GM19463 (cell line): ENCODE measurements around the gene RPL13A.
A peak's percentile ranks its signal among the peaks of the same experiment; 100 is the strongest.
"Not testable (repeated sequence)": the region's sequence is repeated elsewhere in the genome, so short reads cannot be mapped to it uniquely, and the experiment has no call there.

Source experiments
- ATAC-seq: cut with Tn5 transposase; IDR thresholded peaks from one replicate; pipeline ENCODE4 v1.9.1; 2021; ENCODE audit warnings: mild to moderate bottlenecking, moderate library complexity; ENCODE audit not compliant: unreplicated experiment

The RPL13A gene

DNA sequence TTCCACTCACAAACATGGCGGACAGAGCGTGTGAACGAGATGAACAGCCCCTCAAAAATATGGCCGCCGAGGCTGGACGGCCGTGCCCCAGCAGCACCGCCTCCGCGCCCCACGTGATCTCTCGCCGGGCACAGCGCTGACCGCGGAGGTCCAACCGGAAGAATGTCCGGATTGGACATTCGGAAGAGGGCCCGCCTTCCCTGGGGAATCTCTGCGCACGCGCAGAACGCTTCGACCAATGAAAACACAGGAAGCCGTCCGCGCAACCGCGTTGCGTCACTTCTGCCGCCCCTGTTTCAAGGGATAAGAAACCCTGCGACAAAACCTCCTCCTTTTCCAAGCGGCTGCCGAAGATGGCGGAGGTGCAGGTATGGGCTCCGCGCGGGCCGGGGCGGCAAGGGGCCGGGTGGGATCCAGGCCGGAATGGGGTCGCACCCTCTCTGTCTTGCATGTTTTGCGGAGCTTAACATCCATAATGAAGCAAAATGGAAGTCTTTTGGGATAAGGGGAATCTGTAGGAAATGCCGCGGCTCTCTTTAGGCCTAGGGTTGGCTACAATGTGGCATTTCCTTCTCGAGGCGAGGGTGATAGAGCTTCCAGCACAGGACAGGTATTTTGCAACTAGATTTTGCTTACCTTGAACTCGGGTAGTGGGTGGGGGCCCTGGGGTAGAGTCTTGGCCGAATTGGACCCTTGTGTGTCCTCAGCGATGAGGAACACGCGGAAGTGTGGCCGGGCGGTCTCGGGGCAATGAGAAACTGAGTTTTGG is at the start of gene RPL13A:
Gene RPL13A (plus strand): TSS at position 332 of the 769 bp plus-strand sequence. CDS start 22 bp downstream, at position 354.
- peak; percentile 94 for ATAC-seq

DNA sequence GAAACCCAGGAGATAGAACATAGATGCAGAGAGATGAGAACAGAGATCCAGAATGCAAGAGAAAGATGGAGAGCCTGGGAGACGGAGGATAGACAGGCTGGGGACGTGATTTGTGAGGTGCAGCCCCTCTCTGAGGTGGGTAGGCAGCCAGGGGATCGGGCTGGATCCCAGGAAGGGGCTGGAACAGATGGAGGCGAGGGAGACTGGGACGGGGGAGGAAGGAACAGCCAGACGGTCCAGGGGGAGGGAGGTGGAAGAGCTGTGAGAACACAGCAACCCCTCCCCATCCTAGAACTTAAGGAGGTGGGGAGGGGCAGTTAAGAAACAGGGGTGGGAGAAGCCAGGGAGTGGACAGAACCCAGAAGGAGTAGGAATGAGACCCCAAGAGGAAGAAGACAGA is 49.1 kb upstream of the RPL13A start:
- ATAC-seq, result no peak

DNA sequence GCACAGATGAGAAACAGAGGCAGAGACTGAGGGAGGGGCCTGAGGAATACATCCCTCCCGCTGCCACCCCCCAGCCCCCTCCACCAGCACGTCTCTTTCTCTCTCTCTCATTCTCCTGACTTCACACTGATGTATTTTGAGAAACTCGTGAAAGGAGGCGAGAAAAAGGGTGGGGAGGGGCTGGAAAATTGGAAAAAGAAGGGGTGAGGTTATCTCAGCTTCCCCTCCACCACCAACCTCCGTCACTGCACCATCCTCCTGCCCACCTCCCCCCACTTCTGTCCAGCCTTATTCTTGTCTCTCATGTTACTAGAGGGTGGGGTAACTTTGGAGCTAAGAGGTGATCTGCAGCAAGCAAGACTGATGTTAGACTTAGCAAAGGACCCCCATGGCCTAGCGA is 47.6 kb upstream of the RPL13A start:
- ATAC-seq, result no peak

DNA sequence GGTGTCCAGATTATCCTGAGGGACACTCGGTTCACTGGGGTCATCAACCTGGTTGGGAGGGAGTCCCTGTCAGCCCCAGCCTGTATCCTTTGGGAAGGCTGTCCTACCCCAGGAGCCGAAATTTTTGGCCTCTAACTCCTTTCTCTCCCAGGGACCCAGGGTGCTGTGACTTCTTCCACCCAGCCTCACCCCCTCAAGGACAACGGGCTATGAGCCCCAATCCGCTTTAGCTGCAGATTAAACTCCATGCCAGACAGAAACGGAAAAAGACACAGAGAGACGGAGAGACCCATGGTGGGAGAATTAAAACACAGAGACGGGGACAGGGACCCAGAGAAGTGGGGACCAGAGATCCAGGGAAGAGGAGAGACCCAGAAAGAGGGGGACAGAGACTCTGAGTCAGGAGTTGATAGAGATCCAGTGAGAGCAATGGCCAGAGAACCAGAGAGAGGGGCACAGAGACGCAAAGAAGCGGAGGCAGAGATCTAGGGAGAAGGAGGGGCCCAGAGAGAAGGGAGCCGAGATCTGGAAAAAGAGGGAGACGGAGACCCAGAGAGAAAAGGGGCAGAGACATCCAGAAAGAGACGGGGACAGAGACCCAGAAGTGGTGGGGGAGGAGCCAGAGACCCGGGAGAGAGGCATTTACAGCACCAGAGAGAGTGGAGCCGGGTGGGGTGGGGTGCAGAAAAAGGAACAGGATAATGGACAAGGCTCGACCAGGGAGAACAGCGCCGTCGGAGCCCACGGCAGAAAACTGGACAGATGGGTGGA is 46.8 kb upstream of the RPL13A start:
- no peak for ATAC-seq

DNA sequence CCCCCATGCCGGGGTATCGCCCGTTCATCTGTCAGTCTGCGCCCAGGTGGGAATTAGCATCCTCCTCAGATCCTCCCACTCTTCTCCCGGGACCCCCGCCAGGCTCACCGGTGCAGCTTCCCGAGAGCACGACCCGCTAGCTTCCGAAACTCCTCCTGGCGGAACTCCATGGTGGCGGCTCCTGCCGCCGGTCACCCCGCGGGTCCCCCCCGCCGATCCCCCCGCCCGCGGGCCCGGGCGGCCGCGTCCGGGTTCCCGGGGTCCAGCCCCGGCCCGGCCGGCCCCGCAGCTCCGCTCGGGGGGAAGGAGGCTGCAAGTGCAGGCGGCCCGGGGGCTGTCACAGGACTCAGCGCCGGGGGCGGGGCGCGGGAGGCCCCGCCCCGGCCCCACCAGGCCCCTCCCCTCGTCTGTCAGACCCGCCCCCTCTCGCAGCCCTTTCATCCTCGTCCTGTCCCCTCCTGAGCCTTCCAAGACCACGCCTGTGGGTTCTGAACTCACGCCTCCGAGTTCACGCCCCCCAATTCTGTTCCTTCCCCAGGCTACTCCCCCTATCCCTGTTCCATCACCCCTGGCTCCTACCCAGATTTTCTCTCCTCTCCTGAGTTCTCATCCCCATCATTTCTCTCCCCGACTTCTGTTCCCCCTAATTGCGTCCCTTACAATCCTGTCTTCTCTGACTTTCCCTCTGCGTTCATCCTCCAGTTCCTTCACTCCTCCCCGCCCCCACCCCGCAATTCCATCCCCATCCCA is 46.0 kb upstream of the RPL13A start, which contains the start of gene SLC17A7:
Gene SLC17A7 (minus strand): TSS at position 318 of the 750 bp plus-strand sequence. CDS start 148 bp downstream, at position 170.
- ATAC-seq, result no peak

DNA sequence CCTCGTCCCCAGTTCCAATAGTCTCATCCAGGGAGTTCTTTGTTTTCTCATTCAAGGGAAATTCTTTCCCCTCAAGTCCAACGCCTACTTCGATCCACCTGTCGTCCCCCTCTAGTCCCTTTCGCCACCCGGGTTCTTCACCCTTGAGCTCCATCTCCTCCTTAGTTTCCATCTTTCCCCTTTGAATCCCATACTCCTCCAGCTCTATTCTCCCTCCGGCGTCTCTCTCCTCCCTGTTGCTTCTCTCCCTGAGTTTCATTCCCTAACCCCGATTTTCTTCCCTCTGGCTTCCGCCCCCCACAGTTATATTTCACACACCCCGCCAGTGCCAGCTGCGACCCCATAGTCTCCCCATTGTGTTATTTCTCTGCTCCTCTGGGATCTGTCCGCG is 45.5 kb upstream of the RPL13A start:
- ATAC-seq, result no peak

DNA sequence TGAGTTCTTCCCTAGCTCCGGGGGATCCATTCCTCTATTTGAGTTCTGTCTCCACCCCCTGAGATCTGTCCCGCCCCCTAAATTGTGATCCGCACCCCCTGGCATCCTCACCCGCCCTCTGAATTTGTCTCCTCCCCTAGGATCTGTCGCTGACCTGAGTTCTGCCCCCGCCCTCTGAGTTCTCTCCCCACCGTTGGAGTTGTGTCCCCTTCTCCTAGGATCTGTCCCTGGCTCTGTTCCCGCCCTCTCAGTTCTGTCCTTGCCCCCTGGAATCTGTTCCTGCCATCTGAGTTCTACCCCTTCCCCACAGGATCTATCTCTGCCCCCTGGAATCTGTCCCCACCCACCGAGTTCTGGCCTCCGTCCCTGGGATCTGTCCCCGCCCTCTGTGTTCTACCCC is 45.1 kb upstream of the RPL13A start:
- no peak for ATAC-seq

DNA sequence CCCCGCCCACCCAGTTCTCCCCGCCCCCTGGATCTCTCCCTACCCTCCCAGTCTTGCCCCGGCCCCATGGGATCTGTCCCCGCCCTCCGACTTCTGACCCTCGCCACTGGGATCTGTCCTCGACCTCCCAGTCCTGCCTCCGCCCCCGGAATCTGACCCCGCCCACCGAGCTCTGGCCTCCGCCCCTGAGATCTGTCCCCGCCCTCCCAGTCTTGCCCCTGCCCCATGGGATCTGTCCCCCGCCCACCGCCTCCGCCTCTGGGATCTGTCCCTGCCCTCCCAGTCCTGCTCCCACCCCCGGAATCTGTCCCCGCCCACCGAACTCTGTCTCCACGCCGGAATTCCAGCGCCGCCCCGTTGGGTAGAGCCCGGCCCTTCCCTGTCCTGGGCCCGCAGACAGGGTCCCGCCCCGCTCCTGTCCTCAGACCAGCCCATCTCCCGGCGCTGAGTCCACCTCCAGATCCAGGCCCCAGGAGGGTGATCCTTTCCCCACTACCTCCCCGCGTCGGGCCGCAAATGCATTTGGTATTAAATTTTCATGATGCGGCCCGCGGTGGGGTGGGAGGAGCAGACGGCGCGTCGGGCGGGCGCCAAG is 44.5 kb upstream of the RPL13A start:
- peak; percentile 16 for ATAC-seq

DNA sequence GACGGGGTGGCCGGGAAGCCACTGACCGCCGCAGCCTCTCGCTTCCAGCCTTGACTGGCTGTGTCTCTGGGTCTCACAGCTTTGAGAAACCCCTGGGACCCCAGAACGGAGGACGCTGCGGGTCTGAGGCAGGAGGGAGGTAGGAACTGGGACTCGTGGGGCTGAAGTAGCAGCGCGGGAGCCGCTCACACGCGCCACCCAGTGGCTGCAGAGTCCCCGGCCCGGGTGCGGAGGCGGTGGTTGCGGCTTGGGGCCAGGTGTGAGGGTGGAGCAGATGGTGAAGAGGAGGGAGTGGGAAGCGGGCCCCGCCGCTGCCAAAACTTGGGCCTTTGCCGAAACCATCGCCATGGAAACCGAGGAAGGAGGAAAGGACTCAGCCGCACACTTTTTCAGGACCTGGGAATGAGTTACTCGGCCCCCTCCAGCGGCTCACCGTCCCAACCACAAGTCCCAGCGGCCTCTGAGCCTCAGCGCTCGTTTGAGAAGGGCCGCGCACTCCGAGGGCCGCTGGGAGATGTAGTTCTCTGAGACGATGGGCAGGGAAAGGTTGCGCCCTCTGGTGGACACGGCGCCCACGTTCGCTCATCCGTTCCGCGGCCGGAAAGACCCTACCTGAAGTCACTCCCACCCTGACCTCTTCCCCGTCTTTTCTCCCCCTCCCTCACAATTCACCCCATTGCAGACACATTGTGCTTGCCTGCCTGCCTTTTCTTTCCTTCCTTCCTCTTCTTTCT is 43.9 kb upstream of the RPL13A start:
- ATAC-seq, result peak; percentile 82

DNA sequence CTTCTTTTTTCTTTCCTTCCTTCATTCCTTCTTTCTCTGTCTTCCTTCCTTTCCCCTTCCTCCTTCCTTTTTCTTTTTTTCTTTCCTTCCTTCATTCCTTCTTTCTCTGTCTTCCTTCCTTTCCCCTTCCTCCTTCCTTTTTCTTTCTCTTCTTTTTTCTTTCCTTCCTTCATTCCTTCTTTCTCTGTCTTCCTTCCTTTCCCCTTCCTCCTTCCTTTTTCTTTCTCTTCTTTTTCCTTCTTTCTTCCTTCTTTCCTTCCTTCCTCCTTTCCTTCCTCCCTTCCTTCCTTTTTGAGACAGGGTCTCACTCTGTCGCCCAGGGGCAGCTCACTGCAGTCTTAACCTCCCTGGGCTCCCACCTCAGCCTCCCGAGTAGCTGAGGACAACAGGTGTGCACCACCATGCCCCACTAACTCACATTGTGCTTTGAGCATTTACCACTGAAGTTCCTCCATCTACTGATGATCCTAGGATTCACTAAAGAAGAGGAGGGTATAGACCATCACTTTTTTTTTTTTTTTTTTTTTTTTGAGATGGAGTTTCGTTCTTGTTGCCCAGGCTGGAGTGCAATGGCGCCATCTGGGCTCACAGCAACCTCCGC is 43.2 kb upstream of the RPL13A start:
- not testable (repeated sequence) for ATAC-seq

DNA sequence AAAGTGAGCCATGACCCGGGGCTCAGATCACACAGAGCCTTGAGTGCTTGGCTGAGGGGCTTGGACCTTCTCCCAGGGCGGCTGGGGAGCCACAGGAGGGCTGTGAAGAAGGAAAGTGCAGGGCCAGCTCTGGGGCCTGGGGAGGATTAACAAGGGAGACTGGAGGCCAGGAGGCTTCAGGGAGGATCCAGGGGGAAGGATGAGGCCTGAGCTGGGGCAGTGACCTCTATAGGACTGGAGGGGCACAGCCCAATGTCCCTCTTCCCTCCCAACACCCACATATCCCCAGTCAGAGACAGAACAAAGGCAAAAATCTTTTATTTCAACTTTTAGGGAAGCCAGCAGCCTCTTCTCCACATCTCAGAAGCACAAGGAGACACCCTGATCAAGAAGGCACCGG is 41.4 kb upstream of the RPL13A start:
- no peak for ATAC-seq

DNA sequence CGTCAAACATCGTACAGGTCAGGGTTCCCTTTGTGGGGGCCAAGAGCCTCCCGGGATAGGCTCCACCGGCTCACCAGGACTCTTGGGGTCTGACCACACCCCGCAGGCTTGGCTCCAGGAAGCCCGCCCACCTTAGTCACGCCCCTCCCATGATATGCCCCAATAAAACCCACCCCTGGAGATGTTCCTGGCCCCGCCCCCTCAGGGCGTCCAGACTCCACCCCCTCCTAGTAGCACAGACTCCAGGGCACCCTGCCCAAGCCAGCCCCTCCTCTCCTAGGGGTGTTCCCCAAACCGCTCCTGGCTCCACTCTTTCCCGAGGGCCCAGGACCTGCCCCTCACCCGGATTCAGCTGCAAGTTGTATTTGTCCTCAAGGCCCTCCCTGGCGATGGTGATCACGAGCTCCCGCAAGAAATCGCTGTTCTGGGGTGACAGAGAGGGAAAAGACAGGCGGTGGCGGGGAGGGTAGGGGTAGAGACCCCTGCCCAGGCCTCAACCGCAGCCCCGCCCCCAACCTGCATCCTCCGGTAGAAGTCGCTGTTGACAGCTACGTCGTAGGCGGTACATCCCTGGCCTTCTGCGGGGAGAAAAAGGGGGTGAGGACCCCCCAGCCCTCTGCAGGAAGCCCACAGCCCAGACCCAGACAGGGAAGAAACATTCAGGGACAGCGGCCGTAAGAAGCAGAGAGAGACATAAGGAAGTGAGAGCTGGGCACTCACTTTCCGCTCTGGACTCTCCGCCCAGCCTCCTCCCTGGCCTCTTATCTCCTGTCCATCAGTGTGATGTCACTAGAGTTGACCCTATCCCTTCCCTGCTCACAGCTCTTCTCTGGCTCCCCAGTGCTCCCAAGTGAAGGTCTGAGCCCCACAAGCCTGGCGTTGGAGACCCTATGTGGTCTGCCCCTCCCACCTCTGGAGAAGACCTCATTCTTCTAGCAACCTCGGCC is 39.6 kb upstream of the RPL13A start:
- ATAC-seq, result no peak

DNA sequence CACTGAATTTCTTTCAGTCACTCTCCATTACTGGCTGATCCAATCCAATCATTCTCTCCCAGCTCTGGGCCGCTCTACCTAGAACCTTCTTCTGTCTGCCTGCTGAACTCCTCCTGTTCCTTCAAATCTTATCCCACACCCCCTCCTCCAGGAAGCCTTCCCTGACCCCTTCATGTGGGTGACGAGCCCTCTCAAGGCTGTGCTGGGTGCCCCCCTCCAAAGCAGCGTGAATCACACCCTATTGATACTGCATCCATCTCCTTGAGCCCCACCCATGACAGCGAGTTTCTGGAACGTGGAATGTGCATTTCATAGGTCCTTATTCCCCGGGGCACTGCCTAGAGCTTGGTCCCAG is 39.0 kb upstream of the RPL13A start:
- no peak for ATAC-seq

DNA sequence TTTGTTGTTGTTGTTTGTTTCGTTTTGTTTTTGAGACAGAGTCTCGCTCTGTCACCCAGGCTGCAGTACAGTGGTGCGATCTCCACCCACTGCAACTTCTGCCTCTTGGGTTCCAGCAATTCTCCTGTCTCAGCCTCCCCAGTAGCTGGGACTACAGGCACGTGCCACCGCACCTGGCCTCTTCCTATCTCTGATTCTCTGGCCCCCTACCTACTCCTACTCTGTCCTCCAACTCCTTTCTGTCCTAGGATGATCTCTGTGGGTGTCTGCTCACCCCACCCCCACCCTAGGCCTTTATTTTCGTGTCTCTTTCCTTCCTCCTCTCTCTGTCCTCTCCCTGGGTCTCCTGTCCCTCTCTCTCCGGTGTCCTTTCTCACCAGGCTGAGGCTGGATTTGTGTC is 37.0 kb upstream of the RPL13A start:
- ATAC-seq, result no peak

DNA sequence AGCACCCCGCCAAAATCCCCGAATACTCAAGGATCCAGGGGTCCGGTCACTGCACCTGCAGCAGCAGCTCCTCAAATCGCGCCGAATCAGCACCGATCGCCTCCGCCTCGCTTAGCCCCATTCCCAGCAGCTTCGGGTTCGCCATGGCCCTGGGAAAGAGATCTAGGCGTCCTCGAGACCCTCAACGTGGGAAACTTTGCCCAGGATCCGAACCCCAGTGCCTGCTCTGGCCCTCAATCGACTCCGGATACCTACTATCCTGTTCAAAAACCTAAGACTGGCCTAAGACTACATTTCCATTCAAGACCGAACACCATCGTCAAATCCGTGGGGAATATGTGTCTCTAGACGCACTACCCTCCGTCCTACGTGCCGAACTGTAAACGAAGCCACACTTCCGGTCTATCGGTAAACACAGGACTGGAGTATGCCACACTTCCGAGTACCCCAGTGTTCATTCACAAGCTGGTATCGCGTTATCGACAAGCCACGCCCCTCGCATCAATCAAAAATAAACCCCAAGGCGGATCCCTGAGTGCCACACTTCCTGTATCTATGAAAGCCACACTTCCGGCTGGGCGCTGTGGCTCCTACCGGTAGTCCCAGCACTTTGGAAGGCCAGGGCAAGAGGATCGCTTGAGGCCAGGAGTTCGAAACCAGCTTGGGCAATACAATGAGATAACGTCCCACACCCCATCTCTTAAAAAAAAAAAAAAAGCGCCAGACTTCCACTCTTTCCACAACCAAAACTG is 35.8 kb upstream of the RPL13A start, which contains the start of gene PIH1D1:
Gene PIH1D1 (minus strand): TSS at position 385 of the 752 bp plus-strand sequence. CDS start 240 bp downstream, at position 145.
- ATAC-seq, result no peak

DNA sequence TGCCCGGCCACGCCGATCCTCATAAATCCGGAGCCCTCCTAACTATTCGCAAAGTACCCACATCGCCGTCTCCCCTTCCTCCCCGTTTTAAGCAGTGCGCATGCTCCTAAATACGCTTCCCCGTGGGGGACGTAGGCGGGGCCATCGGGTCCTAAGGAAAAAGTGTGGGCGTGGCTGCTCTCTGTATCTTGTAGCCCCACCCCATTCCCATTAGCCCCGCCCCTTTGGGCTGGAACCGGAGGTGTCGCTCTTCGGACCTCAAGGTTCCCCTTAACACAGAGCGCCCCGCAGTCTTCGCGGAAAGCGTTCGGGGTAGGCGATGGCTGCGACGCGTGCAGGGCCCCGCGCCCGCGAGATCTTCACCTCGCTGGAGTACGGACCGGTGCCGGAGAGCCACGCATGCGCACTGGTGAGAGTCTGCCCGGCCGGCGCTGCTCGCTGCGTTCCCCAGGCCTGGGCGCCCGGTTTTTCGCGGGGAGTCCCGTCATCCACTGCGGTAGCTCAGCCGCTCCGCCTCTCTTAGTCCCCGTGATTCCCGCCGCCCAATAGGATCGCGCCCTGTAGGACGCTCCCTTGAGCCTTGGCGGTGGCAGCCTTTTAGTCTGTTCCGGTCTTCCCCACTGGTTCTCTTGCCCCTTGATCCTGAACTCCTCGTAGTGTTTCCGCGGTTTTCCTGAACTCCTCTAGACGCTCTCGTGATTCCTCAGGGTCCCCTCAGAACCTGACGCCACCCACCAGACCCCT is 34.2 kb upstream of the RPL13A start, which contains the start of gene ALDH16A1:
Gene ALDH16A1 (plus strand): TSS at position 213 of the 744 bp plus-strand sequence. CDS start 107 bp downstream, at position 320.
- peak; percentile 86 for ATAC-seq

DNA sequence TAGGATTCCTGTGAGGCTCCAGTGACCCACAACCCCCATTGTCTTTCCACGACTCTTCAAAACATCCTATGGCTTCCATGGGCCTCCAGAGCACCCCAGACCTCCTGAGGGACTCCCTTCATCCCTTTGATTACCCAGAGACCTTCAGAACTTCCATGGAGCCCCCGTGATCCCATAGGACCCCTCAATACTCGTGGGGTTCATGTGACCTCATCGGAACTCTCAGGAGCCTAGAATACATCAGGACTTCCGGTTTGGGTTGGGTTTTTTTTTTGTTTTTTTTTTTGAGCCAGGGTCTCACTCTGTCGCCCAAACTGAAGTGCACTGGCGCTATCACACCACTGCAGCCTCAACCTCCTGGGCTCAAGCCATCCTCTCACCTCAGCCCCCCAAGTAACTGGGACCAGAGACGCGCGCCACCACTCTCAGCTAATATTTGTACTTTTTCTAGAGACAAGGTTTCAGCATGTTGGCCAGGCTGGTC is 33.6 kb upstream of the RPL13A start:
- ATAC-seq, result no peak
